WTC11 (cell line): ENCODE measurements around the gene C2orf76. TPM values are rescaled to one million over a fixed set of nuclear protein-coding genes. Genes with fewer than 3 reads are reported as not detected.

Experiments used
- ATAC-seq: fragments of 200-7000 bp; cut with Tn5 transposase; 2 replicates; pipeline ENCODE4 v1.10.0; 2021; ENCODE audit warnings: mild to moderate bottlenecking, moderate library complexity
- CTCF ChIA-PET: fragments of 300-600 bp; sonication (Branson Sonifier 250); formaldehyde crosslinking; loops from one replicate; lab custom pipeline; 2021; ENCODE audit warnings: antibody characterized with exemption; lab: Charles Lee
- POLR2A ChIA-PET: fragments of 350-600 bp; sonication (Branson Sonifier 250); formaldehyde crosslinking; loops from one replicate; lab custom pipeline; 2021; ENCODE audit warnings: antibody characterized with exemption; lab: Charles Lee
- DNase-seq: peaks from one replicate; pipeline ENCODE4 v3.0.0; 2021; ENCODE audit warnings: low spot score
- H3K27ac Mint-ChIP-seq: 2 replicates; pipeline ENCODE4 v1.8.0; 2021; ENCODE audit warnings: mixed read lengths
- H3K27me3 Mint-ChIP-seq: 2 replicates; pipeline ENCODE4 v1.8.0; 2021; ENCODE audit warnings: low read depth, mild to moderate bottlenecking, moderate library complexity, mixed read lengths
- H3K36me3 Mint-ChIP-seq: 2 replicates; pipeline ENCODE4 v1.8.0; 2021; ENCODE audit warnings: mixed read lengths
- H3K4me1 Mint-ChIP-seq: 2 replicates; pipeline ENCODE4 v1.8.0; 2022; ENCODE audit warnings: mixed read lengths
- H3K4me3 Mint-ChIP-seq: 2 replicates; pipeline ENCODE4 v1.8.0; 2021; ENCODE audit warnings: mild to moderate bottlenecking, moderate library complexity, mixed read lengths
- H3K9me3 Mint-ChIP-seq: 2 replicates; pipeline ENCODE4 v1.8.0; 2021; ENCODE audit warnings: mixed read lengths
- AR ChIP-seq: fragments of 250-450 bp; sonication (Bioruptor Pico); IDR thresholded peaks from 2 replicates; pipeline ENCODE4 v1.9.0; 2021; ENCODE audit warnings: mild to moderate bottlenecking
- CBFB ChIP-seq: sonication (generic); formaldehyde crosslinking; IDR thresholded peaks from 2 replicates; pipeline ENCODE4 v1.8.1; 2022; ENCODE audit warnings: mild to moderate bottlenecking, low read depth, missing genetic modification reagents
- CREB1 ChIP-seq: sonication (generic); formaldehyde crosslinking; IDR thresholded peaks from 2 replicates; pipeline ENCODE4 v1.8.0; 2023; ENCODE audit warnings: mild to moderate bottlenecking, missing genetic modification reagents
- CREM ChIP-seq: sonication (generic); formaldehyde crosslinking; IDR thresholded peaks from 2 replicates; pipeline ENCODE4 v1.8.1; 2022; ENCODE audit warnings: mild to moderate bottlenecking, missing genetic modification reagents, moderate library complexity
- E2F5 ChIP-seq: sonication (generic); formaldehyde crosslinking; IDR thresholded peaks from 2 replicates; pipeline ENCODE4 v1.8.1; 2022; ENCODE audit warnings: mild to moderate bottlenecking, moderate library complexity, missing genetic modification reagents
- ETV6 ChIP-seq: sonication (generic); formaldehyde crosslinking; IDR thresholded peaks from 2 replicates; pipeline ENCODE4 v1.8.1; 2022; ENCODE audit warnings: mild to moderate bottlenecking, missing genetic modification reagents
- FOXP1 ChIP-seq: sonication (generic); formaldehyde crosslinking; IDR thresholded peaks from 2 replicates; pipeline ENCODE4 v1.8.0; 2022; ENCODE audit warnings: missing genetic modification reagents, mild to moderate bottlenecking, moderate library complexity, borderline replicate concordance
- GABPB1 ChIP-seq: sonication (generic); formaldehyde crosslinking; IDR thresholded peaks from 2 replicates; pipeline ENCODE4 v1.8.1; 2023; ENCODE audit warnings: mild to moderate bottlenecking, missing genetic modification reagents
- GTF2I ChIP-seq: fragments of 250-450 bp; sonication (Bioruptor Pico); conservative IDR thresholded peaks from 2 replicates; pipeline ENCODE4 v1.4.0; 2021; ENCODE audit warnings: mild to moderate bottlenecking
- HMGA2 ChIP-seq: fragments of 250-450 bp; sonication (Bioruptor Pico); IDR thresholded peaks from 2 replicates; pipeline ENCODE4 v1.4.0; 2021; ENCODE audit warnings: mild to moderate bottlenecking, moderate library complexity
- HMGXB4 ChIP-seq: sonication (generic); formaldehyde crosslinking; IDR thresholded peaks from 2 replicates; pipeline ENCODE4 v1.8.1; 2023; ENCODE audit warnings: mild to moderate bottlenecking, moderate library complexity, missing genetic modification reagents
- MAX ChIP-seq: sonication (generic); formaldehyde crosslinking; IDR thresholded peaks from 2 replicates; pipeline ENCODE4 v1.8.0; 2022; ENCODE audit warnings: mild to moderate bottlenecking, missing genetic modification reagents
- NR1H2 ChIP-seq: sonication (generic); formaldehyde crosslinking; IDR thresholded peaks from 2 replicates; pipeline ENCODE4 v1.9.0; 2021; ENCODE audit warnings: mild to moderate bottlenecking, moderate library complexity, missing genetic modification reagents
- SMAD4 ChIP-seq: sonication (generic); formaldehyde crosslinking; IDR thresholded peaks from 2 replicates; pipeline ENCODE4 v1.8.0; 2022; ENCODE audit warnings: mild to moderate bottlenecking, missing genetic modification reagents
- STAT6 ChIP-seq: sonication (generic); formaldehyde crosslinking; conservative IDR thresholded peaks from 2 replicates; pipeline ENCODE4 v1.8.1; 2023; ENCODE audit warnings: mild to moderate bottlenecking, low read depth, missing genetic modification reagents, moderate library complexity
- TCF7 ChIP-seq: sonication (generic); formaldehyde crosslinking; IDR thresholded peaks from 2 replicates; pipeline ENCODE4 v1.8.0; 2022; ENCODE audit warnings: mild to moderate bottlenecking, low read depth, missing genetic modification reagents, moderate library complexity
- ZBTB43 ChIP-seq: sonication (generic); formaldehyde crosslinking; IDR thresholded peaks from 2 replicates; pipeline ENCODE4 v1.8.1; 2023; ENCODE audit warnings: mild to moderate bottlenecking, missing genetic modification reagents
- ZMAT4 ChIP-seq: fragments of 250-450 bp; sonication (Bioruptor Pico); IDR thresholded peaks from 2 replicates; pipeline ENCODE4 v1.9.0; 2021; ENCODE audit warnings: mild to moderate bottlenecking
- ZNF232 ChIP-seq: sonication (generic); formaldehyde crosslinking; IDR thresholded peaks from 2 replicates; pipeline ENCODE4 v1.8.0; 2022; ENCODE audit warnings: mild to moderate bottlenecking, missing genetic modification reagents
- ZNF423 ChIP-seq: fragments of 250-450 bp; sonication (Bioruptor Pico); IDR thresholded peaks from 2 replicates; pipeline ENCODE4 v2.1.2; 2022; ENCODE audit warnings: mild to moderate bottlenecking, moderate library complexity
- total RNA-seq: library from RNA; stranded (reverse); gene quantifications from 3 replicates; pipeline ENCODE4 v1.2.3, GENCODE V29; 2021

The C2orf76 gene
- total RNA-seq, 1 experiment from 2014 or later: 4.4 TPM

GRCh38 chr2:119397196-119397595, 30.6 kb upstream of the C2orf76 start (continued):
- no peak for TF ChIP-seq NR1H2 (CRISPR knock-in tag)
- TF ChIP-seq CREM (CRISPR knock-in tag): no peak
- TF ChIP-seq ZBTB43: no peak
- no peak for TF ChIP-seq ZMAT4 (CRISPR knock-in tag)
- no peak for TF ChIP-seq SMAD4
- TF ChIP-seq, all 79 proteins: peak for 0

- POLR2A ChIA-PET: no interaction called here
- H3K4me1 Mint-ChIP-seq: peaks cover 16% of the 10 kb centered on the region
- CTCF ChIA-PET: interaction anchor here (1.5 kb wide), 1 partner anchor 82 kb away, joined by 3 read pairs; no protein-coding TSS in a partner anchor
- H3K27ac Mint-ChIP-seq: no peak overlapping the region
- H3K4me3 Mint-ChIP-seq: no peak overlapping the region
- no peak for DNase-seq
- no peaks in the 10 kb centered on the region for H3K36me3 Mint-ChIP-seq
- TF ChIP-seq ZNF423 (CRISPR knock-in tag) (no peak), HMGA2 (CRISPR knock-in tag) (no peak), GTF2I (no peak), ZNF232 (CRISPR knock-in tag) (no peak), CREM (CRISPR knock-in tag) (no peak), GABPB1 (CRISPR knock-in tag) (no peak)
- TF ChIP-seq, all 79 proteins: peak for 0
- no peak for ATAC-seq
- no peaks in the 10 kb centered on the region for H3K9me3 Mint-ChIP-seq
- no peaks in the 10 kb centered on the region for H3K27me3 Mint-ChIP-seq
These were observed 27.5 kb upstream of the C2orf76 start for GRCh38 chr2:119393971-119394748.

- Mint-ChIP-seq H3K9me3 (no peaks in the 10 kb centered on the region), H3K4me1 (peaks cover 16% of the 10 kb centered on the region), H3K36me3 (no peaks in the 10 kb centered on the region), H3K4me3 (no peak overlapping the region), H3K27me3 (no peaks in the 10 kb centered on the region), H3K27ac (peak overlapping the region; percentile 73)
- POLR2A ChIA-PET: no interaction called here
- DNase-seq: no peak
- ATAC-seq: no peak; the same call in 1 of the 2 replicates
- CTCF ChIA-PET: interaction anchor here (0.9 to 1.5 kb wide), 3 partner anchors 77 to 87 kb away, joined by 3 to 4 read pairs (median 4); no protein-coding TSS in a partner anchor
- TF ChIP-seq E2F5: no peak
- no peak for TF ChIP-seq CREB1 (CRISPR knock-in tag)
- no peak for TF ChIP-seq TCF7 (CRISPR knock-in tag)
- TF ChIP-seq FOXP1 (CRISPR knock-in tag): no peak
- TF ChIP-seq AR: no peak
- no peak for TF ChIP-seq ETV6 (CRISPR knock-in tag)
- TF ChIP-seq MAX (CRISPR knock-in tag): no peak
- no peak for TF ChIP-seq CREM (CRISPR knock-in tag)
- no peak for TF ChIP-seq HMGXB4
- no peak for TF ChIP-seq STAT6 (CRISPR knock-in tag)
- no peak for TF ChIP-seq CBFB
- no peak for TF ChIP-seq ZMAT4 (CRISPR knock-in tag)
These were observed 23.1 kb upstream of the C2orf76 start for GRCh38 chr2:119389615-119390306.
